ENCODE data around the gene CARNS1. TPM values are rescaled to one million over a fixed set of nuclear protein-coding genes. Genes with fewer than 3 reads are reported as not detected.

Gene CARNS1
- total and polyA plus RNA-seq, 7 donors: 0.16 to 0.83 (median 0.55) TPM; not detected in 2

GRCh38 chr11:67450796-67451657 is 35.5 kb downstream of the CARNS1 start:
- TF ChIP-seq CTCF (IDR thresholded peaks at IDR 0.05): no peak
- no peak for TF ChIP-seq POLR2AphosphoS5 (IDR thresholded peaks at IDR 0.05)
- no peak for TF ChIP-seq POLR2A (IDR thresholded peaks at IDR 0.05)
- TF ChIP-seq EP300 (IDR thresholded peaks at IDR 0.05): no peak
- Histone ChIP-seq H3K27ac (no peak overlapping the region), H3K27me3 (no peaks in the 10 kb centered on the region), H3K4me1 (no peaks in the 10 kb centered on the region), H3K9me3 (no peaks in the 10 kb centered on the region), H3K36me3 (no peaks in the 10 kb centered on the region), H3K4me3 (no peak overlapping the region)
- DNase-seq: no peak
- 91 to 93% methylated on average over 25 of the region's 25 CpGs for WGBS, 2 donors
- intact Hi-C loops (cut with DNase I): no loop called here

GRCh38 chr11:67451658-67451976 is 36.1 kb downstream of the CARNS1 start:
- Histone ChIP-seq H3K4me1 (no peaks in the 10 kb centered on the region), H3K27ac (peak overlapping the region in 1 of 4 donors; percentile 29), H3K9me3 (no peaks in the 10 kb centered on the region), H3K36me3 (no peaks in the 10 kb centered on the region), H3K4me3 (no peak overlapping the region), H3K27me3 (no peaks in the 10 kb centered on the region)
- intact Hi-C loops (cut with DNase I): no loop called here
- no peak for TF ChIP-seq POLR2A (IDR thresholded peaks at IDR 0.05)
- TF ChIP-seq POLR2AphosphoS5 (IDR thresholded peaks at IDR 0.05): no peak
- TF ChIP-seq EP300 (IDR thresholded peaks at IDR 0.05): no peak
- TF ChIP-seq CTCF (IDR thresholded peaks at IDR 0.05): no peak
- WGBS, 2 donors: 92 to 95% methylated on average over 14 of the region's 14 CpGs
- no peak for DNase-seq

- H3K4me1 ChIP-seq: no peaks in the 10 kb centered on the region
- TF ChIP-seq CTCF (IDR thresholded peaks at IDR 0.05) (no peak), EP300 (IDR thresholded peaks at IDR 0.05) (no peak), POLR2A (IDR thresholded peaks at IDR 0.05) (no peak), POLR2AphosphoS5 (IDR thresholded peaks at IDR 0.05) (no peak)
- peak within 1 kb of the TSS in 1 of 4 donors; percentile 29 for H3K27ac ChIP-seq
- DNase-seq: no peak
- WGBS, 2 donors: 70 to 89% methylated on average over 33 of the region's 33 CpGs
- intact Hi-C loops (cut with DNase I): no loop called here
- no peaks in the 10 kb centered on the region for H3K36me3 ChIP-seq
- no peak within 1 kb of the TSS for H3K4me3 ChIP-seq
- H3K27me3 ChIP-seq: no peaks in the 10 kb centered on the region
- no peaks in the 10 kb centered on the region for H3K9me3 ChIP-seq
These were observed 36.9 kb downstream of the CARNS1 start, which contains the start of gene GPR152 for GRCh38 chr11:67452141-67452952. TSS of gene GPR152 (minus strand) at chr11:67452729. CDS start at chr11:67452724, 5 bp downstream.

- TF ChIP-seq EP300 (IDR thresholded peaks at IDR 0.05): no peak
- Histone ChIP-seq H3K9me3 (no peaks in the 10 kb centered on the region), H3K4me3 (no peak overlapping the region), H3K27me3 (no peaks in the 10 kb centered on the region), H3K4me1 (no peaks in the 10 kb centered on the region), H3K27ac (no peak overlapping the region), H3K36me3 (no peaks in the 10 kb centered on the region)
- intact Hi-C loops (cut with DNase I): no loop called here
- 90 to 92% methylated on average over 21 of the region's 21 CpGs for WGBS, 2 donors
- DNase-seq: no peak
These were observed 38.6 kb downstream of the CARNS1 start for GRCh38 chr11:67453816-67454732.
